DMS 273 (cell line): ENCODE measurements around the gene SORCS1.

ENCODE experiments used
- DNase-seq: peaks from one replicate; lab custom pipeline; 2025; ENCODE audit not compliant: unreplicated experiment; lab: John Stamatoyannopoulos, UW

Gene SORCS1

DNA sequence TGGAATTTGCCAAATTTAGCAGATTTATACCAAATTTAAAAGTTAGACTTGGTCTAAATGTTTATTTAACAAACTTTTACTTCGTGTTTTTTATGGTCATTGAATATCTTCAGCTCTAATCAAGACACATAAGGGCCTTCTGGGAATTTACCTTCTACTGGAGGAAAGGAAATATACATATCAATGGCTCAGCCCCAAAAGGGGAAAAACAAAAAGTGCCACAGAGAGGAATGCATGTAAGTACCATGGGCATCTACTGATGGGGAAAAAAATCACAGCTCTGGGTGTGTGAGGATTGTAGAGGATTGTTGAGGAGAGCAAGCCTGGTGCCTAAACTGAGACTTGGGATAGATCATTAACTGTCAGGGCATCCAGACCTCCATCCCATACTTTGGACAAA lies 260.3 kb downstream of the SORCS1 start:
- no peak for DNase-seq

DNA sequence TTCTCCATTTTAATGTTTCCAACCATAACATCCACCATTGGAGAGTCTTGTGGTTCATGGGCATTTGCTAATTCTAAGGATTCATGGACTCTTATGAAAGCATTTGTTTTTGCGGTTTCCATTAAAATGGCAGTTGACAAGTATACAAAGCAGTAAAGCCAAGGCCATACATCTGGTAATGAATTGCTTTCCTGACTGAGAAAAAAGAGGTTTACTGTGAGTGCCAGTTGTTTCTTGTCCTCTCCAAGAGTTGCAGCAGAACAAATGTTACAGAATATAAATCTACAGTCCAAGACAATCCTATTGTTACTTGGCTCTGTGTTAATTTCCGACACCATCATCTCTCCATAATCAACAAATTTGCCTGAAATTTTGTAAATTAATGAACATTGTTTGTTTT lies 261.3 kb downstream of the SORCS1 start:
- no peak for DNase-seq

DNA sequence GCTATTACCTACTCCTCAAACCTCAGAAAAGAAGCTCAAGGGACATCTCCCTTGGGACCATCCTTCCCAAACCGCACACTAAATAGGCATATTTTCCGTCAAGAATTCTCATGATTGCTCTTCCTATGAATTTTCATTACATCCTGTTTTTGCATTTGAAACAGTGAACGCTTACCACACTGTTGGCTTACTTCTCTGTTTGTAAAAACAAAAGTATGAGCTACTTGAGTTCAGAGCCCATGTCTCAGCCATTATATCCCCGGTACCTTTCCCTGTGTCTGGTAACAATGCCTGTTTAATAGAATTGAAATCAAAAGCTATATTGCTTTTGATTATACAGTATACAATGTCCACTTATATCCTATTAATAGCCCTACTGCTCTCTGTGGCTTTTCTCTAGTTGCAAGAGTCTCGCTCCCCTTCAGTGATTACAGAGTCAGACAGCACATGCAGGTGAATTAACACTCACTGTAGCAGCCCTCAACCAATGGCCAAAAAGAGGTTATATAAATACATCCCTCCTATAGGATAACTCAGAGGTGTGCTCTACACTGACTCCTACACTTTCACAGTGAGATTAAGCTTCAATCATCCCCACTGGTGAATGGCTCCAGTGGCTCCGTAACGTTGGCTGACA lies 264.4 kb downstream of the SORCS1 start:
- no peak for DNase-seq

DNA sequence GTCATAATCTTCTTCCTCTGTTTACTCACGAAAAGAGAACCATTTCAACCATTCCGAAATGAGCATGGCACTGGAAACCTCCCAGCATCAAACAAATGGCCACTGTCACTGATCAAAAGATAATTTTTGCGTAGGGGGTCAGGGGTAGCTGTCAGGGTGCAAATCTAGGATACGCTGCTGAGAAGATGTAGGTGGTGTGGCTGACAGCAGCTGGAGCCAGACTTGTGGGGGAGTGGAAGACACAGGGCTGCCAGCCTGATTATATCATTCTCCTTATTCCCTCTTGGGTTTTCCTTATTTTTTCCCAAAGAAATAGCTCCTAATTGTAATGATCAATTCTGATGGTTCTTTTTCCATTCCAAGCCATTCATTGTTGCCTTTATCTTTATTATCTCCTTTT lies 266.1 kb downstream of the SORCS1 start:
- DNase-seq: no peak

DNA sequence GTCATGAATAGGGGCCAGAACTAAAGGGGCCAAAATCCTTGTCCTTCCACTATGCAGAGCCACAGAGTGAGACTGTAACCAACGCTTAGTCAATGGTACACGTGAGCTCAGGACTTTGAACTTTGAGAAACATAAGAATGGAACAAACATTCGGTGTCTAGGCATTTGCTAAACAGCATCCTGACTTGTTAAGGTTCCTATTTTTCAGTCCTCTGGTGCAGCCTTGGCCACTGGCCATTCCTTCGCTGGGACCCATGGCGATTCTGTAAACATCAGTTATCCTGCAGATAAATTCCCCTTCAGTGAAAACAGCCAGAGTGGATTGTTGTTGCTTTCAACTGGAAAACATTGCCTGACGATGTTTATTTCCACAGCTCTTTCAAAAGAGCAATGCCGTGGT lies 266.8 kb downstream of the SORCS1 start:
- no peak for DNase-seq

DNA sequence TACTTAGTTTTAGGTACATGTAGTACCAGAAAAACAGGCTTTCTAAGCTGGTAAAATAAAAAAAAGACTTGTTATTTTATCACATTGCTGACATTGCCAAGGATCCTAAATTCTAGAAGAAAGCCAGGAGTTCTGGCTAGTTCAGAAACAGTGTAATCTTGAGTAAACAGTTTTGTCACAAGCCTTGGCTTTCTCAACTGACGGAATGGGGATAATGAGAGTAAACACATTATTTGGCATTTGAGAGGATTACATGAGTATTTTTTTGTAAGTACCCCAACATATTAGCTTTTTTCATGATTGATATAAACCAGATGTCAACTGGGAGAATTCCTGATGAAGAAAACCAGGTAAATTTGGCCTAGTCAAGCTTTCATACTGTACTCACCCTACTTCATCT lies 269.8 kb downstream of the SORCS1 start:
- no peak for DNase-seq

GRCh38 chr10:106877574-106877973 lies 286.9 kb downstream of the SORCS1 start:
- DNase-seq: no peak

- no peak for DNase-seq
Observed at GRCh38 chr10:106874604-106874889, 290.0 kb downstream of the SORCS1 start.

DNA sequence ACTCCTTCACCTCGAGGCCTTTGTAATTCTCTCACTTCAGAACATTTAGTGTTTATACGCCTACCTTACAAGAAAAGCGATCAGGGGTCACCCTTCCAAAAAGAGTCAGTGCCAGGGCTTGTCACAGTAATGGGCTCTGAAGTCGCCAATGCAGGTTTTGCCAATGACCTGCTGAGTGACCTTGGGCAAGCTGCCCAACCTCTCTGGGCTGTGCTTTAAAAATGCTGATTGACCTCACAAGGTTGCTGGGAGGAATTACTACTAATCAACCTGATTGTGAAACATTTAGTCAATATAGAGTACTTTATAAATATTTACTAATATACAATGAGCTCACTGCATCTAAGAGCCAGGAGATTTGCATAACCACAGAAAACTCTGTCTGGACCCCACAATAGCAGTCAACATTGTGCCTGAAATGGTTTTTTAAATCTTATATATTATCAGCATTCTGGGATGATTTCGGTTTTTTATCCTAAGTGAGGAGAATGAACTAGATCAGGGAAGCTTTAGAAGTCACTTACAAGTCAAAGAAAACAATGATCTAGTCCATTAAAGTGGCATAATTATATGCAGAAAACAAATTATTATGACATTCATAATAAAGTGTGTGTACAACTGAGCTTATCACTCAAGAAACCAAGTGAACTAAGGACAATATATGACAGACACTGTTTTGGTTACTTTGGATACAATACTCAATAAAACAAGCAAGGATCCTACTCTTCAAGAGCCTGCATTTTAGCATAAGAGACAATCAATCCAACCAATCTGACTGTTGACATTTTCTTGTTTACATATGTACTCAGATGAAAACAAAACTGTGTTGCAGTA lies 290.5 kb downstream of the SORCS1 start:
- DNase-seq: no peak

- DNase-seq: no peak
Observed at GRCh38 chr10:106872176-106872575, 292.3 kb downstream of the SORCS1 start.

DNA sequence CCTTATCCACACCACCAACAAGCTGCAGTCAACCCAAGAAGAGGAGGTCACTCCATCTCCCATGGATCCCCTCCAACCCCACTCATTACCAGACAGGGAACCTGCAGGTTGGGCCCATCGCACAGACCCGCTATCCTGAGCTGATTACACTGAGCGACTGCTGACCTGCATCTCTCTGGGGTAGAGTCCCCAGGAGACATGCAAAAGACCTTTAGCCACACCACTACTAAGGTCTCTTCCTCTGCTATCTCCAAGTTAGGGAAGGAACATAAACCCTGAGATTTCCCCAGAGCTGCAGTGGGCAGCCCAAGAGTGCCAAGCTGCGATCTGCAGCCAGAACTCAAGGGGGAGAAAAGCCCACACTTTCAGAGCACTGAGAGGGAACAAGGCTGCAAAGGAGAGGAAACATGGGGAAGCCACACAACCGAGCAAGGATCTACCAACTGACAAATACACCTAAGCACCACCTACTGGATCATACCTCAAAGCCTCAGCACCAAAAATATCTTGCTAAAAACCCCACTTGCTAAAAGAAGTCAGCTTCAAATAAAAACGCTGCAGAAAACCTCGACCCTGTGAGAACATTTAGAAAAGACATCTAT lies 298.2 kb downstream of the SORCS1 start:
- no peak for DNase-seq

- DNase-seq: no peak
Observed at GRCh38 chr10:106864031-106864430, 300.5 kb downstream of the SORCS1 start.

GRCh38 chr10:106863549-106863948 lies 301.0 kb downstream of the SORCS1 start:
- no peak for DNase-seq

- DNase-seq: no peak
Observed at GRCh38 chr10:106859892-106860652, 304.4 kb downstream of the SORCS1 start.

GRCh38 chr10:106857728-106858127 lies 306.8 kb downstream of the SORCS1 start:
- DNase-seq: no peak

GRCh38 chr10:106857213-106857612 lies 307.3 kb downstream of the SORCS1 start:
- DNase-seq: no peak

GRCh38 chr10:106836933-106837663 lies 327.4 kb downstream of the SORCS1 start:
- no peak for DNase-seq

DNA sequence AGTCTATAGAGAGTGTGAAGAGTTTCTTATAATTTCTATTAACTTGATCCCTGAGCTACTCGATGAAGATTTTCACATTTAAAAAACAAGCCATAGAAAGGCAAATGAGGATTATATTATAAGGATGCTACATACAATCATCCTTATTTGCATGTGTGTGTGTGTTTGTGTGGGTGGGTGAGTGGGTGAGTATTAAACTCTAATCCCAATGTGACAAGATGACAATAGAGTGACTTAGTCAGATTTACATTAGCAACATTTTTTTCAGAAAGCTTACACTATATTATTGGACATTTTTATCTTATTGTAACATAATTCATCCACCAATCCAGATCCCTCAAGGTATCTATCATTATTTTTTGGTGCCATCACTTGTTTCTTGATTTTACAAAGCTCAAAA lies 331.7 kb downstream of the SORCS1 start:
- DNase-seq: no peak

GRCh38 chr10:106830471-106830870 lies 334.0 kb downstream of the SORCS1 start:
- DNase-seq: no peak

DNA sequence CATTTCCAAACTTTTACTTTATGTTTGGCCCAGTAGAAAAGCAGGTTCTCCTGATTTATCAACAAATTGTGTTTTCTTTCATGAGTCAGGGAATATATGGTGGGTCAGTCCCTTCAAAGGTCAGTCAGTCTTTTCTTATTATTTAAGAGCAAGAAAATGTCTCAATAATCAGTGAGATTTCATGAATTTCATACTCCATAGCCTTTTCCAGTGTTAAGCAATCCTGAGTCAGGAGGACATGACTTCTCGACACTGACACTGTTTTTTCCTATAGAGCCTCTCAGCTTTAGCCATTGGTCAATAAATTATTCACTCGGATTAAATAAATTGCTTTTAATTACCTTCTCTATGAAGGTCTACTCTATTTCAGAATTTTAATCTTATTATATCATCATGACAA lies 334.5 kb downstream of the SORCS1 start:
- DNase-seq: no peak

GRCh38 chr10:106826716-106827115 lies 337.8 kb downstream of the SORCS1 start:
- DNase-seq: no peak
